DLD1 (cell line): ENCODE data around the gene GPR65.

Experiments used
- in situ Hi-C: cut with HindIII; loops from 2 replicates; pipeline ENCODE4 v1.10.0; 2017; ENCODE audit warnings: low sequenced_read_pairs

The GPR65 gene

GRCh38 chr14:88003425-88003824 lies 1.5 kb upstream of the GPR65 start:
- in situ Hi-C loops: loop anchor here (25.0 kb wide), 1 partner anchor 159 kb away; no protein-coding TSS in a partner anchor

- in situ Hi-C loops: loop anchor here (25.0 kb wide), 1 partner anchor 158 kb away; no protein-coding TSS in a partner anchor
Measured at GRCh38 chr14:88004506-88005036, 364 bp upstream of the GPR65 start.

- in situ Hi-C loops: loop anchor here (25.0 kb wide), 1 partner anchor 156 kb away; no protein-coding TSS in a partner anchor
Measured at GRCh38 chr14:88005978-88006851, 1.3 kb downstream of the GPR65 start.

GRCh38 chr14:88007608-88008007 lies 2.7 kb downstream of the GPR65 start:
- in situ Hi-C loops: loop anchor here (25.0 kb wide), 1 partner anchor 155 kb away; no protein-coding TSS in a partner anchor

DNA sequence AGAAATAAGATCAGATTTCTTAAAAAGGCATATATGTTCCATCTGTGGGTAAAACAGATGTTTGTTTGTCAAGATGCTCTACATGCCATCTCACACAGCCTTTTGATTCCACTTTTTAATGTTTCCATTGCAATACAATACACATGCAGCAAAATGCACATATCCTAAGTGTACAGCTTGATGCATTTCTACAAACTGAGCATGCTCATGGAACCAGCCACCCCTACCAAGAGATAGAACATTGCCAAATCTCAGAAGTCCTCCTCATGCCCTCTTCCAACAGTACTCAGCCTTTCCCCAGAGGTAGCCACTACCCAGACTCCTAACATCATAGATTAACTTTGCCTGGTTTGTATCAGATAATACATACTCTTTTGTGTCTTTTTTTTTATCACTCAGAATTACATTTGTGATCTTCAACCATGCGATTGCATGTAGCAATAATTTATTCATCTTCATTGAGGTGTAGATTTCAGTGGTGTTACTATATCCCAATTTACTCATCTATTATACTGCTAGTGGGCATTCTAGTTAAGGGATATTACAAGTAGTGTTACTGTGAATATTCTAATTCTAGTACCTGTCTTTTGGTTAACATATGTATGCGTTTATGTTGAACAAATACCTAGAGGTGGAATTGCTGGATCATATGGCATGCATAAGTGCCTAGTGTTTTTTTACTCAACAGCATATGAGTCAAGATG lies 3.3 kb downstream of the GPR65 start:
- in situ Hi-C loops: loop anchor here (25.0 kb wide), 1 partner anchor 154 kb away; no protein-coding TSS in a partner anchor

GRCh38 chr14:88009486-88009885 lies 4.6 kb downstream of the GPR65 start:
- in situ Hi-C loops: loop anchor here (25.0 kb wide), 1 partner anchor 153 kb away; no protein-coding TSS in a partner anchor

DNA sequence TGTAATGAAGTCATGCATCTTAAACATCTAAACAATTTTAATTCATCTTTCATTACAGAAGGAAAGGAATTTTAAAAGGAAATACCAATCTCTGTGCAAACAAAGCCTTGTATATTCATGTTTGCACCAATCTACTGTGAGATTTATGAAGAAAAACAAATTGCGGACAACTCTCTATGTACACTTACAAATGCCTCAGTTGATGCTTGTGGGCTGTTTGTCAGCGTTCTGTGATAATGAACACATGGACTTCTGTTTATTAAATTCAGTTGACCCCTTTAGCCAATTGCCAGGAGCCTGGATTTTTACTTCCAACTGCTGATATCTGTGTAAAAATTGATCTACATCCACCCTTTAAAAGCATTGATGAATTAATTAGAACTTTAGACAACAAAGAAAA lies 5.4 kb downstream of the GPR65 start:
- in situ Hi-C loops: loop anchor here (25.0 kb wide), 1 partner anchor 152 kb away; no protein-coding TSS in a partner anchor

DNA sequence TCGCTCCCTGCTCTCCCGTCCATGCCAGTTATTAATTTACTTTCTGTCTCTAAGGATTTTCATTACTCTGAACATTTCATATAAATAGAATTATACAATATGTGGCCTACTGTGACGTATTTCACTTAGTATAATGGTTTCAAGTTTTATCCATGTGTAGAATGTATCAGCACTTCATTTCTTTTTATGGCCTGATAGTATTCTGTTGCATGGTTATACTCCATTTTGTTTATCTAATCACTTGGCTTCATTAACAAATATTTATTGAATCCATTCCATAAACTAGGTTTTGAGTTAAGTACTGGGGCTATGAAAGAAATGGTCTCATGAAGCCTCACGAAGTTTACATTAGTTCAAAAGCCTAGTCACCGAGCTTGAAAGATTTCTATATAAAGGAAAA lies 7.6 kb downstream of the GPR65 start:
- in situ Hi-C loops: loop anchor here (25.0 kb wide), 1 partner anchor 150 kb away; no protein-coding TSS in a partner anchor

GRCh38 chr14:88013750-88014349 lies 8.9 kb downstream of the GPR65 start:
- in situ Hi-C loops: loop anchor here (25.0 kb wide), 1 partner anchor 148 kb away; no protein-coding TSS in a partner anchor

DNA sequence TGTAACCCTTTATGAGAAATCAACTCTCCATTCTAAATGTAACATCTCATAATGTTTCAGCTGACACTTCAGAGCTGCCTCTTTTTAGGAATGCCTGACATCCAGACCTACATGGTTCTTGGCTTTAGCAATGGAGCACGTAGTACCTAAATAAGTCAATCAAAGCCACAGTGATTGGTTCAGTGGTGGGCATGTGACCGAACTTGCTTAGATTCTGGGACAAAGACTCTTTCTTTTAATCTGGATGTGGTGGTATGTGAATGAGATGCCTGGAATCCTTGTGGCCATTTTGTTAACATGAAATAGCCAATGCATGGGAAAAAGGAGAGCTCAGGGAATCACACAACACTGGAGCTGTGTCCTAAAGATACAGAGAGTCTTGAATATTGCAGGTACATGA lies 11.8 kb downstream of the GPR65 start:
- in situ Hi-C loops: loop anchor here (25.0 kb wide), 1 partner anchor 146 kb away; no protein-coding TSS in a partner anchor

GRCh38 chr14:88017535-88017934 lies 12.6 kb downstream of the GPR65 start:
- in situ Hi-C loops: loop anchor here (25.0 kb wide), 1 partner anchor 145 kb away; no protein-coding TSS in a partner anchor

GRCh38 chr14:88023658-88024187 lies 18.8 kb downstream of the GPR65 start:
- in situ Hi-C loops: loop anchor here (25.0 kb wide), 1 partner anchor 139 kb away; no protein-coding TSS in a partner anchor

DNA sequence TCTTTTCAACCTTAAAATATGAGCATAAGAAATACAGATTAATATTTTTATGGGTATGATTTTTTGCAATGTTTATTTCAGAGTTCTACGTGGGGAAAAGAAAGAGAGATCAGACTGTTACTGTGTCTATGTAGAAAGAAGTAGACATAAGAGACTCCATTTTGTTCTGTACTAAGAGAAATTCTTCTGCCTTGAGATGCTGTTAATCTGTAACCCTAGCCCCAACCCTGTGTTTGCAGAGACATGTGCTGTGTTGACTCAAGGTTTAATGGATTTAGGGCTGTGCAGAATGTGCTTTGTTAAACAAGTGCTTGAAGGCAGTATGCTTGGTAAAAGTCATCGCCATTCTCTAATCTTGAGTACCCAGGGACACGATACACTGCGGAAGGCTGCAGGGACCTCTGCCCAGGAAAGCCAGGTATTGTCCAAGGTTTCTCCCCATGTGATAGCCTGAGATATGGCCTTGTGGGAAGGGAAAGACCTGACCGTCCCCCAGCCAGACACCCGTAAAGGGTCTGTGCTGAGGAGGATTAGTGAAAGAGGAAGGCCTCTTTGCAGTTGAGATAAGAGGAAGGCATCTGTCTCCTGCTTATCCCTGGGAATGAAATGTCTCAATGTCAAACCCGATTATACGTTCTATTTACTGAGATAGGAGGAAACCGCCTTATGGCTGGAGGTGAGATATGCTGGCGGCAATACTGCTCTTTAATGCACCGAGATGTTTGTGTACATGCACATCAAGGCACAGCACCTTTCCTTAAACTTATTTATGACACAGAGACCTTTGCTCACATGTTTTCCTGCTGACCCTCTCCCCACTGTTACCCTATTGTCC lies 19.5 kb downstream of the GPR65 start:
- in situ Hi-C loops: loop anchor here (25.0 kb wide), 1 partner anchor 138 kb away; no protein-coding TSS in a partner anchor

DNA sequence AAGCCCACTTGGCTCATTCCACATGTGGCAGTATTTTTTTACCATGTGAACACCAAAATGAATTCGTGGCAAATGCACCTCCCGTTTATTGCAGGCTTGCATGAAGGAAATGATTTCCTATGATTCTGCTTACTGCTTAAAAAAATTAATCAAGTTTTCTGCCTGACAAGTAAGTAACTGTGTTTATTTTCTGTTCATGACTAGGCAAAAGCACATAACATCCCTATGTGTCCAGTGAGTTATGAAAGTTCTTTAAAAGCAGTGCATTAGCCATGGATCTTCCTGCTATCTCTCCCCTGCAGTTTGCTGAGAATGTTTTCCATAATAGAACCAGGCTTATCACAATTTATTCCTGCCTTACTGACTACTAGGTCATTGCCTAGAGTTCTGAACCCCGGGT lies 20.4 kb downstream of the GPR65 start:
- in situ Hi-C loops: no loop called here

- in situ Hi-C loops: no loop called here
Measured at GRCh38 chr14:88026890-88027289, 22.0 kb downstream of the GPR65 start.

DNA sequence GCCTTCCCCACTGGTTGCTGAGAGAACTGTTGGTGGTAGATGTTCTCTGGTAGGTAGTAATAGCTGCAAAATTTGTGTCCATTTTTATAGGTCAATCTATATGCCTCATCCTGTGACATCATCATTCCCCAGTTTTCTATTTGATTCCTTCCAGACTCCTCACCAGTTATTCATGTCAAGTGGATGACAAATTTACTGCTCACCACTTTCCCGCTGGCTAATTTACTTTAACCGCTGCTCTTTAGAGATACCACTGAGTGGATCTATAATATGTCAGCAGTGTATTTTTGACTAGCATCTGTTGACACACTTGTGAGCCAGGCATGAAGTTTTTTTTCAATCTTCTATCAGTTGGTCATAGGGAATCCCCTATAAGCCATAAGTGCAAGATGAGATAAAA lies 24.6 kb downstream of the GPR65 start:
- in situ Hi-C loops: no loop called here

DNA sequence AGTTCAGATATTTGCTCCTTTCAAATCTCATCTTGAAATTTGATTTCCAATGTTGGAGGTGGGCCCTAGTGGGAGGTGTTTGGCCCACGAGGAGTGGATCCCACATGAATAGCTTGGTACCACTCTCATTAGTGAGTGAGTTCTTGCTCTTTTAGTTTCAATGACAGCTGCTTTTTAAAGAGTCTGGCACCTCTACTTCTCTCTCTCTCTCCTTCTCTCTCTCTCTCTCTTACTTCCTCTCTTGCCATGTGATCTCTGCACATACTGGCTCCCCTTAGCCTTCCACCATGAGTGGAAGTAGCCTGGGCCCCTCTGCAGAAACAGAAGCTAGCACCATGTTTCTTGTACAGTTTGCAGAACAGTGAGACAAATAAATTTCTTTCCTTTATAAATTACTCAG lies 25.1 kb downstream of the GPR65 start:
- in situ Hi-C loops: no loop called here

GRCh38 chr14:88030892-88031291 lies 26.0 kb downstream of the GPR65 start:
- in situ Hi-C loops: no loop called here

GRCh38 chr14:88032373-88032772 lies 27.4 kb downstream of the GPR65 start:
- in situ Hi-C loops: no loop called here
